ENCODE data around the gene CENPE.
"Not testable (repeated sequence)": the region's sequence is repeated elsewhere in the genome, so short reads cannot be mapped to it uniquely, and the experiment has no call there.

DNA sequence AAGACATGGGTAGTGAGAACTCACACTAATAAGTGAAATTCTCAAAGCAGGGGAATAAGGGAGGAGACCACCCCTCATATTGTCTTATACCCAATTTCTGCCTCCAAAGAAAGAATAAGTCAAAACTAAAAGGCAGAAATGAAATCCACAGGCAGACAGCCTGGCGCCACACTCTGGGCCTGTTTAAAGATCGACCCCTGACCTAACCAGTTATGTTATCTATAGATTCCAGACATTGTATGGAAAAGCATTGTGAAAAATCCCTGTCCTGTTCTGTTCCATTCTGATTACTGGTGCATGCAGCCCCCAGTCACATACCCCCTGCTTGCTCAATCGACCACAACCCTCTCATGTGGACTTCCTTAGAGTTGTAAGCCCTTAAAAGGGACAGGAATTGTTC lies 32.8 kb upstream of the CENPE start:
- TF ChIP-seq CTCF, POLR2A (IDR thresholded peaks at IDR 0.05): not testable (repeated sequence)

Data from prostate gland (tissue), 2 donors.